ENCODE results near the gene TOP3A. TPM values are rescaled to one million over a fixed set of nuclear protein-coding genes. Genes with fewer than 3 reads are reported as not detected.

Gene TOP3A
- polyA plus RNA-seq, 1 donor (not counting 4 experiments of a cell fraction or from before 2014, with no cell fraction given) = 11.6 TPM

- Histone ChIP-seq H3K4me1 (ENCODE audit: control insufficient read depth, extremely low read depth, insufficient read depth, low read length) (peaks cover 29% of the 10 kb centered on the region), H3K27me3 (ENCODE audit: control insufficient read depth, extremely low read depth, insufficient read depth, low read length) (no peaks in the 10 kb centered on the region), H3K79me2 (ENCODE audit: control insufficient read depth, insufficient read depth, low read length) (peaks cover 58% of the 10 kb centered on the region), H3K4me3 (ENCODE audit: control insufficient read depth in 2 of 3, extremely low read depth in 1 of 3, insufficient read depth in 2 of 3, low read depth in 1 of 3, low read length in 3 of 3) (no peak overlapping the region), H3K9me3 (ENCODE audit: control insufficient read depth, low read depth, low read length) (no peaks in the 10 kb centered on the region), H3K9ac (ENCODE audit: control insufficient read depth, extremely low read depth, insufficient read depth, low read length) (no peak overlapping the region), H3K36me3 (ENCODE audit: control insufficient read depth in 2 of 2, extremely low read depth in 1 of 2, insufficient read depth in 2 of 2, low read length in 2 of 2) (peaks cover 15 to 41% of the 10 kb centered on the region in 2 experiments), H3K9me1 (ENCODE audit: control insufficient read depth, extremely low read depth, insufficient read depth, low read length) (no peaks in the 10 kb centered on the region), H3K27ac (ENCODE audit: control insufficient read depth, insufficient read depth, low read length) (no peak overlapping the region), H2AFZ (ENCODE audit: control insufficient read depth, low read length) (no peak overlapping the region), H4K20me1 (ENCODE audit: control insufficient read depth, extremely low read depth, insufficient read depth, low read length) (peaks cover 12% of the 10 kb centered on the region), H3K4me2 (ENCODE audit: control insufficient read depth, extremely low read depth, insufficient read depth, low read depth, low read length) (no peak overlapping the region)
- FAIRE-seq = peak; percentile 51
- TF ChIP-seq EZH2 (IDR thresholded peaks at IDR 0.05; ENCODE audit: low read length) (no peak), CTCF (optimal IDR thresholded peaks at IDR 0.05 in 1 of 3, IDR thresholded peaks at IDR 0.05 in 1 of 3, conservative IDR thresholded peaks at IDR 0.05 in 1 of 3; ENCODE audit: extremely low read depth in 1 of 3, insufficient read depth in 2 of 3, low read length in 3 of 3) (peak; percentile 40 to 66 (median 49))
- no peak for DNase-seq (ENCODE audit: low read depth, low spot score)
- dilution Hi-C loops (cut with MboI; ENCODE audit: extremely low pct_ligation_motif_present, low sequenced_read_pairs) = no loop called here
Measured at GRCh38 chr17:18319604-18320256, 4.9 kb upstream of the TOP3A start.

- dilution Hi-C loops (cut with MboI; ENCODE audit: extremely low pct_ligation_motif_present, low sequenced_read_pairs) = no loop called here
- no peak overlapping the region for H3K4me3 ChIP-seq (ENCODE audit: control insufficient read depth in 2 of 3, extremely low read depth in 1 of 3, insufficient read depth in 2 of 3, low read depth in 1 of 3, low read length in 3 of 3)
- no peaks in the 10 kb centered on the region for H3K27me3 ChIP-seq (ENCODE audit: control insufficient read depth, extremely low read depth, insufficient read depth, low read length)
- H3K9me3 ChIP-seq (ENCODE audit: control insufficient read depth, low read depth, low read length) = no peaks in the 10 kb centered on the region
- peaks cover 66% of the 10 kb centered on the region for H3K79me2 ChIP-seq (ENCODE audit: control insufficient read depth, insufficient read depth, low read length)
- H3K4me2 ChIP-seq (ENCODE audit: control insufficient read depth, extremely low read depth, insufficient read depth, low read depth, low read length) = peak overlapping the region; percentile 39
- no peak overlapping the region for H2AFZ ChIP-seq (ENCODE audit: control insufficient read depth, low read length)
- H3K4me1 ChIP-seq (ENCODE audit: control insufficient read depth, extremely low read depth, insufficient read depth, low read length) = peaks cover 30% of the 10 kb centered on the region
- H3K27ac ChIP-seq (ENCODE audit: control insufficient read depth, insufficient read depth, low read length) = no peak overlapping the region
- no peaks in the 10 kb centered on the region for H3K9me1 ChIP-seq (ENCODE audit: control insufficient read depth, extremely low read depth, insufficient read depth, low read length)
- peaks cover 10 to 39% of the 10 kb centered on the region in 2 experiments for H3K36me3 ChIP-seq (ENCODE audit: control insufficient read depth in 2 of 2, extremely low read depth in 1 of 2, insufficient read depth in 2 of 2, low read length in 2 of 2)
- DNase-seq (ENCODE audit: low read depth, low spot score) = no peak
- peaks cover 12% of the 10 kb centered on the region for H4K20me1 ChIP-seq (ENCODE audit: control insufficient read depth, extremely low read depth, insufficient read depth, low read length)
- TF ChIP-seq EZH2 (IDR thresholded peaks at IDR 0.05; ENCODE audit: low read length) = no peak
- TF ChIP-seq CTCF (optimal IDR thresholded peaks at IDR 0.05 in 1 of 3, IDR thresholded peaks at IDR 0.05 in 1 of 3, conservative IDR thresholded peaks at IDR 0.05 in 1 of 3; ENCODE audit: extremely low read depth in 1 of 3, insufficient read depth in 2 of 3, low read length in 3 of 3) = no peak
- FAIRE-seq = no peak
- peak overlapping the region; percentile 38 for H3K9ac ChIP-seq (ENCODE audit: control insufficient read depth, extremely low read depth, insufficient read depth, low read length)
Measured at GRCh38 chr17:18318771-18319450, 4.1 kb upstream of the TOP3A start.

Measured in keratinocyte (primary cell).